ENCODE results near the gene SCYL2.

DNA sequence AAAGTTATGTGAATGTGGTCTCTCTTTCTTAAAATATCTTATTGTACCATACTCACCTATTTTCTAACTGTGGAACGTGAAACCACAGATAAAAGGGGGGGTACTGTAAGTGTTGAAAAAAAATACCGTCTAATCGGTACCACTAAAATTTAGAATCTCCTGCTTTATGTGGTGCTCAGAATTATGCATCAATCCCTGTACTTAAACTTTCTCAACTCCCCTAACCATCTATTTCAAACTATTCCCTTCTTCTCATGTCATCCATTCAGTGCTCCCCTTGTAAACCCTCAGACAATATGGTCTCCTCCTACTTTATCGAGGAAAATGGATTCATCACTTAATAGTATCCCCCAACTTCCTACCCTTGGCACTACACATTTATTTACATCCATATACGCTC lies 23.8 kb upstream of the SCYL2 start:
- TF ChIP-seq, protein P1, sequence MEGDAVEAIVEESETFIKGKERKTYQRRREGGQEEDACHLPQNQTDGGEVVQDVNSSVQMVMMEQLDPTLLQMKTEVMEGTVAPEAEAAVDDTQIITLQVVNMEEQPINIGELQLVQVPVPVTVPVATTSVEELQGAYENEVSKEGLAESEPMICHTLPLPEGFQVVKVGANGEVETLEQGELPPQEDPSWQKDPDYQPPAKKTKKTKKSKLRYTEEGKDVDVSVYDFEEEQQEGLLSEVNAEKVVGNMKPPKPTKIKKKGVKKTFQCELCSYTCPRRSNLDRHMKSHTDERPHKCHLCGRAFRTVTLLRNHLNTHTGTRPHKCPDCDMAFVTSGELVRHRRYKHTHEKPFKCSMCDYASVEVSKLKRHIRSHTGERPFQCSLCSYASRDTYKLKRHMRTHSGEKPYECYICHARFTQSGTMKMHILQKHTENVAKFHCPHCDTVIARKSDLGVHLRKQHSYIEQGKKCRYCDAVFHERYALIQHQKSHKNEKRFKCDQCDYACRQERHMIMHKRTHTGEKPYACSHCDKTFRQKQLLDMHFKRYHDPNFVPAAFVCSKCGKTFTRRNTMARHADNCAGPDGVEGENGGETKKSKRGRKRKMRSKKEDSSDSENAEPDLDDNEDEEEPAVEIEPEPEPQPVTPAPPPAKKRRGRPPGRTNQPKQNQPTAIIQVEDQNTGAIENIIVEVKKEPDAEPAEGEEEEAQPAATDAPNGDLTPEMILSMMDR (IDR thresholded peaks at IDR 0.05 in 8 of 11, conservative IDR thresholded peaks at IDR 0.05 in 3 of 11) = no peak
- no peak for TF ChIP-seq POLR2A (IDR thresholded peaks at IDR 0.05)
- no peak for TF ChIP-seq POLR2AphosphoS5 (IDR thresholded peaks at IDR 0.05)

Measured in spleen (tissue), 7 donors.